H1 (cell line): ENCODE data around the gene DDX55. TPM values are rescaled to one million over a fixed set of nuclear protein-coding genes. Genes with fewer than 3 reads are reported as not detected.

Experiments
- ASH2L ChIP-seq: fragments of 200-600, 300-600 bp; sonication (generic); IDR thresholded peaks from one replicate; pipeline ENCODE4 v1.7.1; 2017; ENCODE audit warnings: low read length
- BCL11A ChIP-seq, 2 experiments: IDR thresholded peaks; one replicate each; pipeline ENCODE4 v1.6.1; 2011; ENCODE audit warnings: low read depth in 2 of 2, low read length in 2 of 2, mild to moderate bottlenecking in 2 of 2
- BRCA1 ChIP-seq: IDR thresholded peaks from 2 replicates; pipeline ENCODE4 v1.6.1; 2012; ENCODE audit warnings: low read depth, low read length, improper control_type of control experiment
- CEBPB ChIP-seq: IDR thresholded peaks from 2 replicates; pipeline ENCODE4 v1.6.1; 2012; ENCODE audit warnings: low read depth, low read length
- CHD1 ChIP-seq: IDR thresholded peaks from 2 replicates; pipeline ENCODE4 v1.6.1; 2012; ENCODE audit warnings: low read depth, low read length, improper control_type of control experiment
- CHD2 ChIP-seq: IDR thresholded peaks from 2 replicates; pipeline ENCODE4 v1.6.1; 2012; ENCODE audit warnings: low read length, improper control_type of control experiment
- CTBP2 ChIP-seq: IDR thresholded peaks from 2 replicates; pipeline ENCODE4 v1.7.0; 2011; ENCODE audit warnings: borderline replicate concordance, mild to moderate bottlenecking, moderate library complexity, mixed read lengths, low read length; ENCODE audit not compliant: insufficient read depth, insufficient read length
- EGR1 ChIP-seq: IDR thresholded peaks from 2 replicates; pipeline ENCODE4 v1.6.1; 2011; ENCODE audit warnings: low read depth, low read length, borderline replicate concordance
- EP300 ChIP-seq, 2 experiments: IDR thresholded peaks; 1 replicate in 1 of 2; 2 replicates in 1 of 2; pipeline ENCODE4 v1.6.1; 2011 to 2012; ENCODE audit warnings: low read depth in 2 of 2, low read length in 2 of 2, mild to moderate bottlenecking in 2 of 2, borderline replicate concordance in 1 of 2, inconsistent platforms in 1 of 2, moderate library complexity in 1 of 2
- JUND ChIP-seq: IDR thresholded peaks from 2 replicates; pipeline ENCODE4 v1.6.1; 2011; ENCODE audit warnings: mild to moderate bottlenecking, improper control_type of control experiment, low read length
- KDM4A ChIP-seq: IDR thresholded peaks from one replicate; pipeline ENCODE4 v1.7.1; 2012; ENCODE audit warnings: low read depth, mild to moderate bottlenecking, moderate library complexity, low read length, inconsistent platforms; ENCODE audit not compliant: severe bottlenecking
- MAX ChIP-seq: IDR thresholded peaks from 2 replicates; pipeline ENCODE4 v1.6.1; 2012; ENCODE audit warnings: inconsistent platforms
- NANOG ChIP-seq: IDR thresholded peaks from 2 replicates; pipeline ENCODE4 v1.6.1; 2011; ENCODE audit warnings: low read length, low read depth, mild to moderate bottlenecking, inconsistent platforms; ENCODE audit not compliant: insufficient read depth, poor library complexity, severe bottlenecking
- PHF8 ChIP-seq: fragments of 200-600 bp; sonication (generic); conservative IDR thresholded peaks from 2 replicates; pipeline ENCODE4 v1.7.1; 2012; ENCODE audit warnings: low read depth, mild to moderate bottlenecking, inconsistent platforms, low read length, moderate library complexity
- POLR2A ChIP-seq, 2 experiments: IDR thresholded peaks; 1 replicate in 1 of 2; 2 replicates in 1 of 2; pipeline ENCODE4 v1.6.1; 2011; ENCODE audit warnings: low read depth in 2 of 2, low read length in 2 of 2, mild to moderate bottlenecking in 2 of 2; ENCODE audit errors: control extremely low read depth in 1 of 2
- RAD21 ChIP-seq, 2 experiments: IDR thresholded peaks in 1 of 2; conservative IDR thresholded peaks in 1 of 2; 2 replicates each; pipeline ENCODE4 v1.6.1; 2011; ENCODE audit warnings: low read depth in 2 of 2, low read length in 2 of 2, improper control_type of control experiment in 1 of 2, inconsistent platforms in 1 of 2, mild to moderate bottlenecking in 1 of 2, moderate library complexity in 1 of 2
- SAP30 ChIP-seq: fragments of 300-600 bp; sonication (generic); IDR thresholded peaks from 2 replicates; pipeline ENCODE4 v1.7.1; 2012; ENCODE audit warnings: low read length, moderate library complexity, mild to moderate bottlenecking, inconsistent platforms; ENCODE audit not compliant: insufficient read depth, insufficient replicate concordance
- SIN3A ChIP-seq, 2 experiments: IDR thresholded peaks in 1 of 2; conservative IDR thresholded peaks in 1 of 2; 2 replicates each; pipeline ENCODE4 v1.6.1; 2011 to 2012; ENCODE audit warnings: low read length in 2 of 2, improper control_type of control experiment in 1 of 2, low read depth in 1 of 2, mild to moderate bottlenecking in 1 of 2
- SP1 ChIP-seq: IDR thresholded peaks from 2 replicates; pipeline ENCODE4 v1.6.1; 2011; ENCODE audit warnings: low read depth, low read length
- SRF ChIP-seq: IDR thresholded peaks from 2 replicates; pipeline ENCODE4 v1.6.1; 2011; ENCODE audit warnings: mild to moderate bottlenecking, low read depth, low read length, moderate library complexity
- SUZ12 ChIP-seq: fragments of 200-600 bp; sonication (generic); IDR thresholded peaks from 2 replicates; pipeline ENCODE4 v1.6.1; 2012; ENCODE audit warnings: mild to moderate bottlenecking, inconsistent platforms, low read length, moderate library complexity, mixed read lengths
- TAF7 ChIP-seq: optimal IDR thresholded peaks from 2 replicates; pipeline ENCODE3; 2011; ENCODE audit warnings: low read depth, mild to moderate bottlenecking, inconsistent platforms, low read length, moderate library complexity, borderline replicate concordance
- TCF12 ChIP-seq: IDR thresholded peaks from 2 replicates; pipeline ENCODE4 v1.6.1; 2011; ENCODE audit warnings: low read depth, mild to moderate bottlenecking, low read length
- YY1 ChIP-seq: IDR thresholded peaks from 2 replicates; pipeline ENCODE4 v1.6.1; 2011; ENCODE audit warnings: low read depth, mild to moderate bottlenecking, low read length
- polyA plus RNA-seq, 7 experiments: library from polyadenylated mRNA; depleted of rRNA in 3 of 7; stranded (reverse) in 5 of 7; unstranded in 2 of 7; fragments of >200 nt in 5 of 7; fragments of 200-250 nt in 2 of 7; gene quantifications; 1 replicate in 5 of 7; 2 replicates in 1 of 7; 4 replicates in 1 of 7; pipeline versions ENCODE4 v1.2.1 to v1.2.3, GENCODE V29; 2011 to 2013; ENCODE audit warnings: missing spikeins in 2 of 7, mixed read lengths in 2 of 7
- total RNA-seq: library from RNA; stranded (reverse); fragmentation: NEBNext Ultra II Directional; extraction: Animal tissue kit (Norgen Biotek cat#: 25700); gene quantifications from 2 replicates; pipeline ENCODE4 v1.2.1, GENCODE V29; 2021

The DDX55 gene
- total and polyA plus RNA-seq, 2 of the 8 experiments (the other 6 are each of a cell fraction or from before 2014, with no cell fraction given): 25.8 to 37.7 TPM

GRCh38 chr12:123633379-123634141 lies 31.7 kb downstream of the DDX55 start, which contains the start of the genes EIF2B1 and GTF2H3 (continued):
- TF ChIP-seq MAX (peak; percentile 95), TCF12 (no peak), CHD1 (no peak), PHF8 (peak; percentile 96), SRF (peak; percentile 95), EGR1 (peak; percentile 95), SUZ12 (no peak), NANOG (peak; percentile 36), SIN3A (conservative IDR thresholded peaks at IDR 0.05 in 1 of 2, IDR thresholded peaks at IDR 0.05 in 1 of 2; ENCODE audit: low read depth in 1 of 2, low read length in 2 of 2) (peak; percentile 98 to 99), KDM4A (peak; percentile 100), TAF7 (peak; percentile 97), JUND (no peak; the same call in 1 of the 2 replicates), POLR2A (IDR thresholded peaks at IDR 0.05; ENCODE audit: control extremely low read depth in 1 of 2, low read depth in 2 of 2, low read length in 2 of 2) (peak; percentile 96 to 99), YY1 (peak; percentile 84), SP1 (peak; percentile 67; the same call in 1 of the 2 replicates), CEBPB (no peak), BRCA1 (peak; percentile 53; the same call in 1 of the 2 replicates), CTBP2 (peak; percentile 79), CHD2 (no peak; the same call in 1 of the 2 replicates), EP300 (IDR thresholded peaks at IDR 0.05; ENCODE audit: borderline replicate concordance in 1 of 2, low read depth in 2 of 2, low read length in 2 of 2) (peak in 1 of 2 experiments; percentile 59; a peak in 1 of 3 replicates), RAD21 (IDR thresholded peaks at IDR 0.05 in 1 of 2, conservative IDR thresholded peaks at IDR 0.05 in 1 of 2; ENCODE audit: low read depth in 2 of 2, low read length in 2 of 2) (no peak), BCL11A (IDR thresholded peaks at IDR 0.05; ENCODE audit: low read depth in 2 of 2, low read length in 2 of 2) (no peak), SAP30 (peak; percentile 21), ASH2L (peak; percentile 71)
